ENCODE data around the gene DMRT2. TPM values are rescaled to one million over a fixed set of nuclear protein-coding genes. Genes with fewer than 3 reads are reported as not detected.
A peak's percentile ranks its signal among the peaks of the same experiment; 100 is the strongest.

Gene DMRT2
- total RNA-seq, 1 donor from 2014 or later: not detected

- Mint-ChIP-seq H3K27me3 (ENCODE audit: unreplicated experiment) (peaks cover 81% of the 10 kb centered on the region), H3K27ac (ENCODE audit: unreplicated experiment) (no peak overlapping the region), H3K36me3 (ENCODE audit: unreplicated experiment) (no peaks in the 10 kb centered on the region), H3K4me3 (ENCODE audit: unreplicated experiment) (peak overlapping the region; percentile 54), H3K4me1 (ENCODE audit: unreplicated experiment) (peaks cover 39% of the 10 kb centered on the region), H3K9me3 (ENCODE audit: unreplicated experiment) (peaks cover 8% of the 10 kb centered on the region)
- no peak for DNase-seq (ENCODE audit: extremely low spot score, unreplicated experiment)
- TF ChIP-seq CTCF (IDR thresholded peaks at IDR 0.05): no peak
Measured at GRCh38 chr9:1051210-1051583, 1.0 kb downstream of the DMRT2 start.

- Mint-ChIP-seq H3K27me3 (ENCODE audit: unreplicated experiment) (peaks cover 77% of the 10 kb centered on the region), H3K9me3 (ENCODE audit: unreplicated experiment) (peaks cover 8% of the 10 kb centered on the region), H3K27ac (ENCODE audit: unreplicated experiment) (no peak overlapping the region), H3K4me1 (ENCODE audit: unreplicated experiment) (peaks cover 39% of the 10 kb centered on the region), H3K4me3 (ENCODE audit: unreplicated experiment) (peak overlapping the region; percentile 54), H3K36me3 (ENCODE audit: unreplicated experiment) (no peaks in the 10 kb centered on the region)
- TF ChIP-seq CTCF (IDR thresholded peaks at IDR 0.05): peak; percentile 14
- DNase-seq (ENCODE audit: extremely low spot score, unreplicated experiment): no peak
Measured at GRCh38 chr9:1051584-1052275, 1.6 kb downstream of the DMRT2 start.

- Mint-ChIP-seq H3K27ac (ENCODE audit: unreplicated experiment) (no peak overlapping the region), H3K9me3 (ENCODE audit: unreplicated experiment) (peaks cover 8% of the 10 kb centered on the region), H3K4me1 (ENCODE audit: unreplicated experiment) (peaks cover 33% of the 10 kb centered on the region), H3K4me3 (ENCODE audit: unreplicated experiment) (peak overlapping the region; percentile 26), H3K27me3 (ENCODE audit: unreplicated experiment) (peaks cover 68% of the 10 kb centered on the region), H3K36me3 (ENCODE audit: unreplicated experiment) (no peaks in the 10 kb centered on the region)
- no peak for TF ChIP-seq CTCF (IDR thresholded peaks at IDR 0.05)
- no peak for DNase-seq (ENCODE audit: extremely low spot score, unreplicated experiment)
Measured at GRCh38 chr9:1052365-1053281, 2.5 kb downstream of the DMRT2 start.

GRCh38 chr9:1053282-1053621 is 3.1 kb downstream of the DMRT2 start:
- Mint-ChIP-seq H3K27me3 (ENCODE audit: unreplicated experiment) (peaks cover 62% of the 10 kb centered on the region), H3K27ac (ENCODE audit: unreplicated experiment) (no peak overlapping the region), H3K36me3 (ENCODE audit: unreplicated experiment) (no peaks in the 10 kb centered on the region), H3K4me3 (ENCODE audit: unreplicated experiment) (no peak overlapping the region), H3K4me1 (ENCODE audit: unreplicated experiment) (peaks cover 26% of the 10 kb centered on the region), H3K9me3 (ENCODE audit: unreplicated experiment) (peaks cover 8% of the 10 kb centered on the region)
- TF ChIP-seq CTCF (IDR thresholded peaks at IDR 0.05): no peak
- DNase-seq (ENCODE audit: extremely low spot score, unreplicated experiment): no peak

GRCh38 chr9:1053986-1054425 is 3.8 kb downstream of the DMRT2 start:
- no peak for TF ChIP-seq CTCF (IDR thresholded peaks at IDR 0.05)
- Mint-ChIP-seq H3K27me3 (ENCODE audit: unreplicated experiment) (peaks cover 54% of the 10 kb centered on the region), H3K4me3 (ENCODE audit: unreplicated experiment) (no peak overlapping the region), H3K27ac (ENCODE audit: unreplicated experiment) (no peak overlapping the region), H3K4me1 (ENCODE audit: unreplicated experiment) (peaks cover 20% of the 10 kb centered on the region), H3K36me3 (ENCODE audit: unreplicated experiment) (no peaks in the 10 kb centered on the region), H3K9me3 (ENCODE audit: unreplicated experiment) (peaks cover 7% of the 10 kb centered on the region)
- no peak for DNase-seq (ENCODE audit: extremely low spot score, unreplicated experiment)
